Vagina (tissue), 2 donors: ENCODE measurements around the gene SLC16A14. TPM values are rescaled to one million over a fixed set of nuclear protein-coding genes. Genes with fewer than 3 reads are reported as not detected.

Experiments
- DNase-seq, 2 donors: peaks; one replicate each; pipeline ENCODE4 v3.0.0-alpha.2; 2017; ENCODE audit errors: extremely low spot score in 2 of 2
- H3K27ac ChIP-seq: fragments of 200-600 bp; sonication (generic); one replicate; pipeline ENCODE4 v1.5.1; 2019
- H3K27me3 ChIP-seq: fragments of 200-600 bp; sonication (generic); one replicate; pipeline ENCODE4 v1.5.1; 2019
- H3K36me3 ChIP-seq, 2 donors: fragments of 200-600 bp; sonication (generic); one replicate each; pipeline ENCODE4 v1.5.1; 2017 to 2019
- H3K4me1 ChIP-seq: fragments of 200-600 bp; sonication (generic); one replicate; pipeline ENCODE4 v1.5.1; 2019
- H3K4me3 ChIP-seq, 2 donors: fragments of 200-600 bp; sonication (generic); 1 replicate in 1 of 2; 2 replicates in 1 of 2; pipeline ENCODE4 v1.5.1; 2016 to 2019
- H3K9me3 ChIP-seq: fragments of 200-600 bp; sonication (generic); one replicate; pipeline ENCODE4 v1.5.1; 2019
- POLR2A ChIP-seq, 2 donors: fragments of 450-650 bp; IDR thresholded peaks; one replicate each; pipeline ENCODE4 v1.6.1; 2017; ENCODE audit warnings: antibody characterized with exemption in 2 of 2, mild to moderate bottlenecking in 2 of 2, moderate library complexity in 2 of 2
- POLR2AphosphoS5 ChIP-seq, 2 donors: sonication (generic); formaldehyde crosslinking; IDR thresholded peaks; one replicate each; pipeline ENCODE4 v1.9.0; 2017; ENCODE audit warnings: antibody characterized with exemption in 2 of 2, mild to moderate bottlenecking in 2 of 2, low read depth in 1 of 2; ENCODE audit not compliant: insufficient read depth in 1 of 2
- intact Hi-C: fragments of 100-400 bp; cut with DNase I; formaldehyde crosslinking; loops from one replicate; pipeline ENCODE4 v1.15.1; 2023
- total RNA-seq: library from RNA; depleted of rRNA; stranded (reverse); fragments of >200 nt; gene quantifications from one replicate; pipeline ENCODE4 v1.2.3, GENCODE V29; 2016
- TF ChIP-seq, protein P1 (sequence below), 3 experiments: fragments of 450-650 bp in 2 of 3; fragments of 200-600 bp in 1 of 3; sonication (generic) in 1 of 3; IDR thresholded peaks; one replicate each; pipeline ENCODE4 v1.5.1; 2017 to 2019; ENCODE audit warnings: antibody characterized with exemption in 3 of 3, mild to moderate bottlenecking in 2 of 3, moderate library complexity in 2 of 3

The SLC16A14 gene
- total RNA-seq, 1 donor from 2014 or later: 9.8 TPM

DNA sequence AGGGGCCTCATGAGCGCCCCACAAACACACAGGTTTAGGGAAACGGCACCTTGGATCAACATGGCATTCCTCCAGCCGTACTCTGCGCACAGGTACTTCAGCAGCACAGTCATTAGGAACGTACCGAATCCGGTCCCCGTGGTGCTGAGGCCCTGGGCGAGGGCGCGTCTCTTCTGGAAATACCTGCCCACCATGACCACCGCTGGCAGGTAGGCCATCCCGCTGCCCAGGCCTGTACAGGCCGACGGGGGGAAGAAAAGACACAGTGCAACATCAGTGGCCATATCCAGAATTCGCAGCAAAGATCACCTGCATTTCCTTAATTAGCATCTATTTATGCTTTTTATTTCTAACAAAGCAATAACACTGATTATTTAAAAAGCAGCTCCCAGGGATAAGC is 22.2 kb downstream of the SLC16A14 start:
- Histone ChIP-seq H3K27me3 (no peaks in the 10 kb centered on the region), H3K27ac (no peak overlapping the region), H3K4me1 (peaks cover 13% of the 10 kb centered on the region), H3K36me3 (peaks cover 0 to 6% of the 10 kb centered on the region in 2 donors), H3K9me3 (no peaks in the 10 kb centered on the region), H3K4me3 (no peak overlapping the region)
- DNase-seq: no peak
- intact Hi-C loops: no loop called here
- TF ChIP-seq POLR2A (IDR thresholded peaks at IDR 0.05) (no peak), POLR2AphosphoS5 (IDR thresholded peaks at IDR 0.05; ENCODE audit: insufficient read depth in 1 of 2, low read depth in 1 of 2) (no peak)
- TF ChIP-seq, protein P1, sequence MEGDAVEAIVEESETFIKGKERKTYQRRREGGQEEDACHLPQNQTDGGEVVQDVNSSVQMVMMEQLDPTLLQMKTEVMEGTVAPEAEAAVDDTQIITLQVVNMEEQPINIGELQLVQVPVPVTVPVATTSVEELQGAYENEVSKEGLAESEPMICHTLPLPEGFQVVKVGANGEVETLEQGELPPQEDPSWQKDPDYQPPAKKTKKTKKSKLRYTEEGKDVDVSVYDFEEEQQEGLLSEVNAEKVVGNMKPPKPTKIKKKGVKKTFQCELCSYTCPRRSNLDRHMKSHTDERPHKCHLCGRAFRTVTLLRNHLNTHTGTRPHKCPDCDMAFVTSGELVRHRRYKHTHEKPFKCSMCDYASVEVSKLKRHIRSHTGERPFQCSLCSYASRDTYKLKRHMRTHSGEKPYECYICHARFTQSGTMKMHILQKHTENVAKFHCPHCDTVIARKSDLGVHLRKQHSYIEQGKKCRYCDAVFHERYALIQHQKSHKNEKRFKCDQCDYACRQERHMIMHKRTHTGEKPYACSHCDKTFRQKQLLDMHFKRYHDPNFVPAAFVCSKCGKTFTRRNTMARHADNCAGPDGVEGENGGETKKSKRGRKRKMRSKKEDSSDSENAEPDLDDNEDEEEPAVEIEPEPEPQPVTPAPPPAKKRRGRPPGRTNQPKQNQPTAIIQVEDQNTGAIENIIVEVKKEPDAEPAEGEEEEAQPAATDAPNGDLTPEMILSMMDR (IDR thresholded peaks at IDR 0.05): no peak

GRCh38 chr2:230043461-230043860 is 25.3 kb downstream of the SLC16A14 start:
- DNase-seq: no peak
- no peak overlapping the region for H3K4me3 ChIP-seq
- TF ChIP-seq POLR2A (IDR thresholded peaks at IDR 0.05) (no peak), POLR2AphosphoS5 (IDR thresholded peaks at IDR 0.05; ENCODE audit: insufficient read depth in 1 of 2, low read depth in 1 of 2) (no peak)
- TF ChIP-seq, protein P1 (IDR thresholded peaks at IDR 0.05): no peak
- no peak overlapping the region for H3K27ac ChIP-seq
- intact Hi-C loops: no loop called here
- peaks cover 0 to 6% of the 10 kb centered on the region in 2 donors for H3K36me3 ChIP-seq
- no peaks in the 10 kb centered on the region for H3K4me1 ChIP-seq
- H3K27me3 ChIP-seq: no peaks in the 10 kb centered on the region
- no peaks in the 10 kb centered on the region for H3K9me3 ChIP-seq

- Histone ChIP-seq H3K4me1 (no peaks in the 10 kb centered on the region), H3K27ac (no peak overlapping the region), H3K27me3 (no peaks in the 10 kb centered on the region), H3K9me3 (no peaks in the 10 kb centered on the region), H3K36me3 (peaks cover 0 to 6% of the 10 kb centered on the region in 2 donors), H3K4me3 (no peak overlapping the region)
- intact Hi-C loops: no loop called here
- DNase-seq: no peak
- TF ChIP-seq POLR2A (IDR thresholded peaks at IDR 0.05): no peak
- no peak for TF ChIP-seq POLR2AphosphoS5 (IDR thresholded peaks at IDR 0.05; ENCODE audit: insufficient read depth in 1 of 2, low read depth in 1 of 2)
- TF ChIP-seq, protein P1 (IDR thresholded peaks at IDR 0.05): no peak
These were observed 25.7 kb downstream of the SLC16A14 start for GRCh38 chr2:230043025-230043424.

DNA sequence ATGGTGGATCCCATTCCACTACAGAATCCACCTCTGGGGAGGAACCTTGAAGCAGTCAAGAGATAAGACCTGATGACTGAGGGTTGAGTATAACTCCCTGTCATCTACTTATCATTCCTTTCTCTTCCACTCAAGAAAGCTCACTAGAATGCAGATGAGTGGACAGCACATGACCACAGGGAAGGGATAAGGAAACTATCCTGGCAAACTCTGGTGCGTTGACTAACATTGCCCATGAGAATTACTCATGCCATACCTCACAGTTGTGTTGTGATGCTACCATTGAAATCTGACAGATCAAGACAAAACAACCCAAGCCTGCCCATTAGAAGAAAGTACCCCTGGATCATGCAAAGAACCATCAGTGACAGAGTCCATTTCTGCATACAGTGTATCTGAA is 26.5 kb downstream of the SLC16A14 start:
- Histone ChIP-seq H3K27me3 (no peaks in the 10 kb centered on the region), H3K27ac (no peak overlapping the region), H3K36me3 (peaks cover 0 to 6% of the 10 kb centered on the region in 2 donors), H3K9me3 (no peaks in the 10 kb centered on the region), H3K4me1 (no peaks in the 10 kb centered on the region), H3K4me3 (no peak overlapping the region)
- TF ChIP-seq, protein P1 (IDR thresholded peaks at IDR 0.05): no peak
- TF ChIP-seq POLR2AphosphoS5 (IDR thresholded peaks at IDR 0.05; ENCODE audit: insufficient read depth in 1 of 2, low read depth in 1 of 2) (no peak), POLR2A (IDR thresholded peaks at IDR 0.05) (no peak)
- no peak for DNase-seq
- intact Hi-C loops: no loop called here

DNA sequence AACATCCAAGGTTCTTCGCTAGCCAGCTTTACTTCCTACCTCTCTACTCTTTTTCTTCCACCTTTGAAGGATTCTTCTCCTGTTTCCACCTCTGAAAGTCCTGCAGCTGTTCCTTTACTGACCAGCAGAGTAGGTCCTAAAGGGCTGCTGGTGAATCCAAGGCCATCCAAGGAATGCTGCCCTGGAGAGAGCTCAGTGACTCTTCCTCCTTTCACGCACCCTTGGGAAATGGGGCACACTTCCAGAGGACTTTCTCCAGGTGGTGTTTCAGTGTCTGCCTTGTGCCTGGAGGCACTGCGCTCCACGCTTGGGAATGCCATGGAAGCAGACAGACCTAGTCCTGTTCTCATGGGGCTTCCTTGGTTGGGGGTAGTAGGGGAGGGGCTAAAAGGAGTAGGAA is 45.4 kb downstream of the SLC16A14 start:
- DNase-seq: no peak
- H3K27me3 ChIP-seq: no peaks in the 10 kb centered on the region
- TF ChIP-seq, protein P1 (IDR thresholded peaks at IDR 0.05): no peak
- TF ChIP-seq POLR2AphosphoS5 (IDR thresholded peaks at IDR 0.05; ENCODE audit: insufficient read depth in 1 of 2, low read depth in 1 of 2): no peak
- TF ChIP-seq POLR2A (IDR thresholded peaks at IDR 0.05): no peak
- no peak overlapping the region for H3K27ac ChIP-seq
- intact Hi-C loops: no loop called here
- H3K4me1 ChIP-seq: no peaks in the 10 kb centered on the region
- no peaks in the 10 kb centered on the region for H3K9me3 ChIP-seq
- H3K4me3 ChIP-seq: no peak overlapping the region
- H3K36me3 ChIP-seq: no peaks in the 10 kb centered on the region
